B cell (primary cell): ENCODE results near the gene CLCA4. TPM values are rescaled to one million over a fixed set of nuclear protein-coding genes. Genes with fewer than 3 reads are reported as not detected.

Experiments used
- ATAC-seq: fragments of 200-7000 bp; cut with Tn5 transposase; one replicate; pipeline ENCODE4 v1.10.0; 2021; ENCODE audit warnings: low read depth, mild to moderate bottlenecking, moderate number of reproducible peaks, moderate library complexity
- CTCF ChIA-PET: fragments of 350-600 bp; sonication (Branson Sonifier 250); formaldehyde crosslinking; loops from one replicate; lab custom pipeline; 2021; ENCODE audit warnings: antibody characterized with exemption, inconsistent platforms; lab: Charles Lee
- POLR2A ChIA-PET: fragments of 350-600 bp; sonication (Branson Sonifier 250); formaldehyde crosslinking; loops from one replicate; lab custom pipeline; 2021; ENCODE audit warnings: antibody characterized with exemption; lab: Charles Lee
- DNase-seq: peaks from one replicate; pipeline ENCODE4 v3.0.0; 2013
- H2AFZ ChIP-seq: 2 replicates; pipeline ENCODE4 v1.6.1; 2012; ENCODE audit warnings: mild to moderate bottlenecking, low read depth, low read length; ENCODE audit not compliant: insufficient read depth, poor library complexity, severe bottlenecking
- H3K27ac ChIP-seq, 2 donors: 1 replicate in 1 of 2; 2 replicates in 1 of 2; pipeline ENCODE4 v1.5.1; 2012 to 2013; ENCODE audit warnings: low read length in 2 of 2, mild to moderate bottlenecking in 2 of 2, moderate library complexity in 1 of 2
- H3K27me3 ChIP-seq, 4 experiments: fragments of 200-600 bp in 1 of 4; sonication (generic) in 1 of 4; replicated peaks in 1 of 4; 1 replicate in 2 of 4; 2 replicates in 2 of 4; pipeline versions ENCODE4 v1.6.1 to v1.7.0; 2013 to 2016; ENCODE audit warnings: low read length in 3 of 4, mild to moderate bottlenecking in 2 of 4, mixed read lengths in 1 of 4, moderate library complexity in 1 of 4; ENCODE audit not compliant: insufficient read depth in 4 of 4, control insufficient read depth in 3 of 4; ENCODE audit errors: control extremely low read depth in 1 of 4
- H3K36me3 ChIP-seq, 2 experiments: replicated peaks in 1 of 2; 1 replicate in 1 of 2; 2 replicates in 1 of 2; pipeline versions ENCODE4 v1.6.1 to v1.7.1; 2013; ENCODE audit warnings: low read length in 1 of 2; ENCODE audit not compliant: insufficient read depth in 2 of 2, control insufficient read depth in 1 of 2; ENCODE audit errors: control extremely low read depth in 1 of 2, extremely low read depth in 1 of 2
- H3K4me1 ChIP-seq, 2 donors: fragments of 200-600 bp in 1 of 2; sonication (generic) in 1 of 2; 1 replicate in 1 of 2; 2 replicates in 1 of 2; pipeline versions ENCODE4 v1.5.1 to v1.6.1; 2013 to 2017; ENCODE audit warnings: low read length in 2 of 2; ENCODE audit not compliant: control insufficient read depth in 2 of 2, insufficient read depth in 2 of 2
- H3K4me2 ChIP-seq: replicated peaks from 2 replicates; pipeline ENCODE3; 2012; ENCODE audit warnings: mild to moderate bottlenecking, low read depth, low read length; ENCODE audit not compliant: poor library complexity, severe bottlenecking
- H3K4me3 ChIP-seq, 5 experiments: fragments of 200-600 bp in 1 of 5; sonication (generic) in 1 of 5; 1 replicate in 3 of 5; 2 replicates in 2 of 5; pipeline versions ENCODE4 v1.5.1 to v1.7.0; 2011 to 2016; ENCODE audit warnings: low read length in 4 of 5, mild to moderate bottlenecking in 4 of 5, low read depth in 2 of 5, control low read depth in 1 of 5, moderate library complexity in 1 of 5; ENCODE audit not compliant: insufficient read depth in 1 of 5; ENCODE audit errors: control extremely low read depth in 1 of 5, extremely low read depth in 1 of 5
- H3K79me2 ChIP-seq: fragments of 200-600 bp; sonication (generic); one replicate; pipeline ENCODE4 v1.6.0; 2016; ENCODE audit warnings: low read length; ENCODE audit not compliant: control insufficient read depth, insufficient read depth
- H3K9ac ChIP-seq: fragments of 200-600 bp; sonication (generic); 2 replicates; pipeline ENCODE4 v1.6.1; 2017; ENCODE audit warnings: mild to moderate bottlenecking, low read length, moderate library complexity
- H3K9me3 ChIP-seq, 3 donors: one replicate each; pipeline versions ENCODE4 v1.6.1 to v1.7.1; 2013; ENCODE audit warnings: low read length in 2 of 3; ENCODE audit not compliant: control insufficient read depth in 2 of 3, insufficient read depth in 1 of 3; ENCODE audit errors: control extremely low read depth in 1 of 3
- H4K20me1 ChIP-seq: 2 replicates; pipeline ENCODE4 v1.6.0; 2012; ENCODE audit warnings: mild to moderate bottlenecking, low read length; ENCODE audit not compliant: insufficient read depth, control insufficient read depth, poor library complexity, severe bottlenecking
- H3K27ac Mint-ChIP-seq: one replicate; pipeline ENCODE4 v1.8.0; 2021; ENCODE audit warnings: mixed read lengths
- H3K27me3 Mint-ChIP-seq: one replicate; pipeline ENCODE4 v1.8.0; 2021; ENCODE audit warnings: mixed read lengths
- H3K4me1 Mint-ChIP-seq: one replicate; pipeline ENCODE4 v1.8.0; 2021; ENCODE audit warnings: mixed read lengths
- H3K4me3 Mint-ChIP-seq: one replicate; pipeline ENCODE4 v1.8.0; 2021; ENCODE audit warnings: mixed read lengths
- H3K9me3 Mint-ChIP-seq: one replicate; pipeline ENCODE4 v1.8.0; 2022; ENCODE audit warnings: mixed read lengths; ENCODE audit not compliant: insufficient read depth
- EZH2 ChIP-seq: IDR thresholded peaks from 2 replicates; pipeline ENCODE4 v1.6.1; 2012; ENCODE audit warnings: borderline replicate concordance, low read depth, mild to moderate bottlenecking, moderate library complexity, low read length; ENCODE audit not compliant: insufficient read depth, poor library complexity, severe bottlenecking
- WGBS: methylation state at CpG from one replicate; pipeline ENCODE4 v1.1.5; 2013; ENCODE audit warnings: missing lambda C conversion rate; ENCODE audit not compliant: insufficient coverage; 5-methylcytosine and 5-hydroxymethylcytosine counted together
- intact Hi-C: fragments of 100-400 bp; cut with micrococcal nuclease; formaldehyde crosslinking; loops from one replicate; pipeline ENCODE4 v1.10.0; 2022
- polyA plus RNA-seq: library from polyadenylated mRNA; depleted of rRNA; stranded (reverse); fragments of >200 nt; gene quantifications from 2 replicates; pipeline ENCODE4 v1.2.3, GENCODE V29; 2012
- total RNA-seq, 2 donors: library from RNA; stranded (reverse); fragments of 120-200 nt in 1 of 2; gene quantifications; 1 replicate in 1 of 2; 2 replicates in 1 of 2; pipeline versions ENCODE4 v1.2.3 to v1.2.4, GENCODE V29; 2013 to 2022
- TF ChIP-seq, protein P1 (sequence below): fragments of 200-600 bp; IDR thresholded peaks from one replicate; pipeline ENCODE4 v1.8.0; 2022; ENCODE audit warnings: antibody characterized with exemption, mild to moderate bottlenecking

The CLCA4 gene
- total and polyA plus RNA-seq, 2 donors (not counting 1 experiment from before 2014, with no cell fraction given): not detected

- CTCF ChIA-PET: no interaction called here
- Histone ChIP-seq H3K4me1 (no peaks in the 10 kb centered on the region), H2AFZ (no peak overlapping the region), H3K27ac (no peak overlapping the region), H3K36me3 (no peaks in the 10 kb centered on the region), H3K79me2 (no peaks in the 10 kb centered on the region), H3K27me3 (peaks cover 0 to 5% (median 0%) of the 10 kb centered on the region in 4 experiments), H3K9ac (no peak overlapping the region), H3K9me3 (peaks cover 0 to 11% (median 0%) of the 10 kb centered on the region in 3 donors), H3K4me2 (no peak overlapping the region), H4K20me1 (no peaks in the 10 kb centered on the region), H3K4me3 (no peak overlapping the region)
- Mint-ChIP-seq H3K4me3 (no peak overlapping the region), H3K4me1 (no peaks in the 10 kb centered on the region), H3K27me3 (no peaks in the 10 kb centered on the region), H3K9me3 (no peaks in the 10 kb centered on the region), H3K27ac (no peak overlapping the region)
- POLR2A ChIA-PET: no interaction called here
- DNase-seq (no peak), ATAC-seq (no peak)
- WGBS: 96% methylated on average over 24 of the region's 32 CpGs
- TF ChIP-seq, protein P1, sequence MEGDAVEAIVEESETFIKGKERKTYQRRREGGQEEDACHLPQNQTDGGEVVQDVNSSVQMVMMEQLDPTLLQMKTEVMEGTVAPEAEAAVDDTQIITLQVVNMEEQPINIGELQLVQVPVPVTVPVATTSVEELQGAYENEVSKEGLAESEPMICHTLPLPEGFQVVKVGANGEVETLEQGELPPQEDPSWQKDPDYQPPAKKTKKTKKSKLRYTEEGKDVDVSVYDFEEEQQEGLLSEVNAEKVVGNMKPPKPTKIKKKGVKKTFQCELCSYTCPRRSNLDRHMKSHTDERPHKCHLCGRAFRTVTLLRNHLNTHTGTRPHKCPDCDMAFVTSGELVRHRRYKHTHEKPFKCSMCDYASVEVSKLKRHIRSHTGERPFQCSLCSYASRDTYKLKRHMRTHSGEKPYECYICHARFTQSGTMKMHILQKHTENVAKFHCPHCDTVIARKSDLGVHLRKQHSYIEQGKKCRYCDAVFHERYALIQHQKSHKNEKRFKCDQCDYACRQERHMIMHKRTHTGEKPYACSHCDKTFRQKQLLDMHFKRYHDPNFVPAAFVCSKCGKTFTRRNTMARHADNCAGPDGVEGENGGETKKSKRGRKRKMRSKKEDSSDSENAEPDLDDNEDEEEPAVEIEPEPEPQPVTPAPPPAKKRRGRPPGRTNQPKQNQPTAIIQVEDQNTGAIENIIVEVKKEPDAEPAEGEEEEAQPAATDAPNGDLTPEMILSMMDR: no peak
- no peak for TF ChIP-seq EZH2
- intact Hi-C loops: no loop called here
These were observed 23.1 kb upstream of the CLCA4 start for GRCh38 chr1:86523670-86524354.

DNA sequence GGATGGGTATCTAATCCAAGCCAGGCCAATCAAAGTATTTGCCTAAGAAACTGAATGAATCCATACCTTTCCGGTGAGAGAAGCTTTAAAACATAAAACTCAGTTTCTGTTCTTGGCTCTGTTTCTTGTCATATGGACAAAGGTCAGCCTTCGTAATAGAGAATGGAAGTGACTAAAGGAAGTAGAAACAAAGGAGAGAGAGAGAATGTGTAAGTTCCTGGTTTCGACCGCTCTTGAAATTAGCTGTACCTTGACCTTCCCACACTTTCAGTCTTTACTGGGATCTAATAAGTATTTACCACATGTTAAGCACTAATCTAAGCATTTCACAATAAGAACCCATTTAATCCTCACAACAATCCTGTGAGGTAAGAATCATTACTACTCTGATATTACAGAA, 19.6 kb upstream of the CLCA4 start:
- no peaks in the 10 kb centered on the region for H3K9me3 Mint-ChIP-seq
- Histone ChIP-seq H3K27ac (no peak overlapping the region), H3K36me3 (no peaks in the 10 kb centered on the region), H3K4me1 (no peaks in the 10 kb centered on the region), H3K9me3 (peaks cover 0 to 11% (median 0%) of the 10 kb centered on the region in 3 donors), H4K20me1 (no peaks in the 10 kb centered on the region), H3K9ac (no peak overlapping the region), H3K4me3 (no peak overlapping the region), H3K4me2 (no peak overlapping the region), H3K79me2 (no peaks in the 10 kb centered on the region), H2AFZ (no peak overlapping the region), H3K27me3 (no peaks in the 10 kb centered on the region)
- ATAC-seq (no peak), DNase-seq (no peak)
- no CpG with 5 or more reads among the region's 4 CpGs for WGBS
- ChIA-PET CTCF (no interaction called here), POLR2A (no interaction called here)
- intact Hi-C loops: no loop called here
- H3K4me1 Mint-ChIP-seq: no peaks in the 10 kb centered on the region
- no peak for TF ChIP-seq EZH2
- TF ChIP-seq, protein P1: no peak
- H3K27ac Mint-ChIP-seq: no peak overlapping the region
- no peak overlapping the region for H3K4me3 Mint-ChIP-seq
- no peaks in the 10 kb centered on the region for H3K27me3 Mint-ChIP-seq
